RWPE1 (cell line): ENCODE results near the gene NEK10.

Experiments
- CTCF ChIA-PET: fragments of 350-600 bp; sonication (Branson Sonifier 250); formaldehyde crosslinking; extraction: SDS; loops from one replicate; lab custom pipeline; 2021; lab: Yijun Ruan, JAX
- POLR2A ChIA-PET: fragments of 400-600 bp; formaldehyde crosslinking; extraction: SDS; loops from one replicate; lab custom pipeline; 2020; ENCODE audit warnings: antibody characterized with exemption; ENCODE audit not compliant: low non-redundant PET; lab: Yijun Ruan, JAX
- DNase-seq: peaks from one replicate; pipeline ENCODE4 v3.0.0; 2012; ENCODE audit warnings: low spot score
- H3K27ac ChIP-seq: fragments of 450-650 bp; 2 replicates; pipeline ENCODE4 v1.5.1; 2017
- TF ChIP-seq, protein P1 (sequence below): fragments of 450-650 bp; conservative IDR thresholded peaks from 2 replicates; pipeline ENCODE4 v1.5.1; 2017; ENCODE audit warnings: low read depth, mild to moderate bottlenecking

NEK10 gene

DNA sequence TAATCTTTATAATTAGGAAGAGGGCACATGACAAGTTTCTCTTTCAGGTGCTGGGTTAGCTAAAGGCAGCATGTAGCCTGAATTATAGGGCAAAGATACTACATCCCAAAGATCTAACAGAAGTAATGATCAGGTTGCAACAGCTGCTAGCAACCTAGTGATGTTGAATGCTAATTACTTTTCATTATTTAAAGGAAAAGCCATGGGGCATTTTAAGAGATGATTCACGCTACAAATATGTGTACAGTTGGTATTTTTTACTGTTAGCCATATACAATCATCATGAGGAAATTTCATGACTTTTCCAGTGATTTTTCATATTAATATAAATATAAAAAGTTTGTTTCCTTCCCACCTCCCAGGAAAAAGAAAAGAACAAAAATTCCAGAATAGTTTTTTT is 43.0 kb downstream of the NEK10 start:
- CTCF ChIA-PET: no interaction called here
- POLR2A ChIA-PET: no interaction called here
- TF ChIP-seq, protein P1, sequence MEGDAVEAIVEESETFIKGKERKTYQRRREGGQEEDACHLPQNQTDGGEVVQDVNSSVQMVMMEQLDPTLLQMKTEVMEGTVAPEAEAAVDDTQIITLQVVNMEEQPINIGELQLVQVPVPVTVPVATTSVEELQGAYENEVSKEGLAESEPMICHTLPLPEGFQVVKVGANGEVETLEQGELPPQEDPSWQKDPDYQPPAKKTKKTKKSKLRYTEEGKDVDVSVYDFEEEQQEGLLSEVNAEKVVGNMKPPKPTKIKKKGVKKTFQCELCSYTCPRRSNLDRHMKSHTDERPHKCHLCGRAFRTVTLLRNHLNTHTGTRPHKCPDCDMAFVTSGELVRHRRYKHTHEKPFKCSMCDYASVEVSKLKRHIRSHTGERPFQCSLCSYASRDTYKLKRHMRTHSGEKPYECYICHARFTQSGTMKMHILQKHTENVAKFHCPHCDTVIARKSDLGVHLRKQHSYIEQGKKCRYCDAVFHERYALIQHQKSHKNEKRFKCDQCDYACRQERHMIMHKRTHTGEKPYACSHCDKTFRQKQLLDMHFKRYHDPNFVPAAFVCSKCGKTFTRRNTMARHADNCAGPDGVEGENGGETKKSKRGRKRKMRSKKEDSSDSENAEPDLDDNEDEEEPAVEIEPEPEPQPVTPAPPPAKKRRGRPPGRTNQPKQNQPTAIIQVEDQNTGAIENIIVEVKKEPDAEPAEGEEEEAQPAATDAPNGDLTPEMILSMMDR: no peak
- no peak overlapping the region for H3K27ac ChIP-seq
- DNase-seq: no peak

DNA sequence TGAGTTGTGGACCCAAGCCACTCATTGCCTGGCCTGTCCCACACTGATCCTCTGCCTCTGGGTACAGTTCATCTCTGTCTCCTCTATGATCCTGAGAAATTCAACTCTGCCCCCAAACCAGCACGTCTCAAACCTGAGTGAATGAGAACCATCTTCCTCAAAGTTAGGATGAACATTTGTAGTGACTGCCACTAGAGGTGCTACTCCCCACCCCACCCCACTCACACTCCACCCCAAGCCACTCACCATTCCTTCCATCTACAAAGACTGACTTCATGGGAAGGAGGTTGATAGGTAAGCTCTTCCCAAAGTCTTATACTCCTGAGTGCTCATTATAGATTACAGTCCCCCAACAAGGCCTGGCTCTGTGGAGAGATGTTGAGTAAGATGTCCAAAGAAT is 43.8 kb downstream of the NEK10 start:
- POLR2A ChIA-PET: no interaction called here

DNA sequence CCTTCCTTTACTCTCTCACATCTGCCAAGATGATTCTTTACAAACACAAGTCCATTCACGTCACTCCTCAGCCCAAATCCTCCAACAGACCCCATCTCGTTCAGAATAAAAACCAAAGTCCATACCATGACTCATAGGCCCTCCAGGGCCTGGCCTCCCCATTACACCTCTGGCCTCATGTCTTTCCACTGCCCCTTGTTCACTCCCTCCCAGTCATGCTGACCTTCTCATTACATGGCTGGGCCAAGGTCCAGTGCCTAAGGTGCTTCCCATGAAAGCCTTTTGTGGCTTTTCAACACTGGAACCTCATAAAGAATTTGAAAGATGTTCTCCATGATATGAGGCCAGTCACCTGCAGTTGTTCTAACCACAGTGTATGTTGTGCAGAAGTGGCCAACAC is 44.5 kb downstream of the NEK10 start:
- ChIA-PET CTCF (no interaction called here), POLR2A (no interaction called here)
- TF ChIP-seq, protein P1: no peak
- no peak overlapping the region for H3K27ac ChIP-seq
- no peak for DNase-seq

More for the DNA sequence above, 43.8 kb downstream of the NEK10 start:
- CTCF ChIA-PET: no interaction called here
- no peak overlapping the region for H3K27ac ChIP-seq
- no peak for DNase-seq
- TF ChIP-seq, protein P1: no peak

GRCh38 chr3:27323087-27323570 is 46.1 kb downstream of the NEK10 start:
- TF ChIP-seq, protein P1: no peak
- CTCF ChIA-PET: no interaction called here
- POLR2A ChIA-PET: no interaction called here

GRCh38 chr3:27322634-27323033 is 46.5 kb downstream of the NEK10 start:
- H3K27ac ChIP-seq: no peak overlapping the region
- ChIA-PET CTCF (interaction anchor here (0.6 kb wide), 1 partner anchor 35 kb away, joined by 3 read pairs; no protein-coding TSS in a partner anchor), POLR2A (no interaction called here)
- DNase-seq: no peak
- TF ChIP-seq, protein P1: no peak

More at GRCh38 chr3:27323087-27323570, 46.1 kb downstream of the NEK10 start:
- H3K27ac ChIP-seq: no peak overlapping the region
- DNase-seq: no peak

DNA sequence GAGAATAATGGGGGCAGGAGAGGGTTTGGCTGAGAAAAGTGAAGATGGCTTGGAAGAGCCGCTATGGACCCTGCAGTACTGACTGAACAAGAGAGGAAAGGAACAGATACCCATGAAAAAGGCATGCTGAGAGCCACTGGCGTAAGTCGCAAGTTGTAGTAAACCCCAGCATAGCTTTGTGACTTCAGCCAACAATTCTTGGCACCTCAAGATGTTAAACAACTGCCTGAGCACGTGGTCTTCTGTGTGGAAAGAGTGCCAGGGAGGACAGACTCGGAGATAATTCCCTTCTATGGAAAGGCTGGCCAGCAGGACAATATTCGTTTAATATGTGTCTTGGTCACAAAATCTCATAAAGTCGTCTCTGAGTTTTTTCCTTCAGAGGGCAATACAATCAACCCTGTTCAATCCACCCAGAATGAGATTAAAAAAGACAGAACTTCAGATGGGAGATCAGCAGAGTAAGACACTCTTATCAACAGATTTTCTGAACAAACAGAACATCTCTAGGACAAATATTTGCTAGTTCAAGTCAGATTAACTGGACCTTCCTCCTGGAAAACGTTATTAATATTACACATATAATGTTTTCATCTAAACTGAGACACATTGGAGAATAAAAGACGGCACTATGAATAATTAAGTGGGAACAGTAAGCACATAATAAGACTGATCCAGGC is 49.2 kb downstream of the NEK10 start:
- POLR2A ChIA-PET: no interaction called here

More for the DNA sequence above, 49.2 kb downstream of the NEK10 start:
- H3K27ac ChIP-seq: no peak overlapping the region
- CTCF ChIA-PET: no interaction called here
- TF ChIP-seq, protein P1: no peak
- DNase-seq: no peak
